Measurements from ENCODE around the gene SMYD3.

DNA sequence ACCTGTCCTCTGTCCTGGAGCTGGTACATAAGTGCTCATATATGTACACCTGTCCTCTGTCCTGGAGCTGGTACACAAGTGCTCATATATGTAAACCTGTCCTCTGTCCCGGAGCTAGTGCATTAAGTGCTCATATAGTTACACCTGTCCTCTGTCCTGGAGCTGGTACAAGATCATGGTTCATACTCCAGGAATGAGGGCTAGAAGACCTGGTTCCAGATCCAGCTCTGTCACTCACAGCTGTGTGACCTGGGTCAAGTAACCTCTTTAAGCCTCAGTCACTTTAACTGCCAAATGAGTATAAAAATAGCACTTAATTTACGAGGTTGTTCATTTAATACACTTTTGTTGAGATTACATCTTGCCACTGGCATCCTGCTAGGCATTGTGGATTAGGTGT, 28.0 kb downstream of the SMYD3 start:
- TF ChIP-seq CTCF (conservative IDR thresholded peaks at IDR 0.05) (no peak), EZH2 (IDR thresholded peaks at IDR 0.05; ENCODE audit: low read depth) (no peak)
